ENCODE measurements around the gene C1orf21. TPM values are rescaled to one million over a fixed set of nuclear protein-coding genes. Genes with fewer than 3 reads are reported as not detected.

C1orf21 gene
- total RNA-seq, 1 donor from 2014 or later, result 16.7 TPM

DNA sequence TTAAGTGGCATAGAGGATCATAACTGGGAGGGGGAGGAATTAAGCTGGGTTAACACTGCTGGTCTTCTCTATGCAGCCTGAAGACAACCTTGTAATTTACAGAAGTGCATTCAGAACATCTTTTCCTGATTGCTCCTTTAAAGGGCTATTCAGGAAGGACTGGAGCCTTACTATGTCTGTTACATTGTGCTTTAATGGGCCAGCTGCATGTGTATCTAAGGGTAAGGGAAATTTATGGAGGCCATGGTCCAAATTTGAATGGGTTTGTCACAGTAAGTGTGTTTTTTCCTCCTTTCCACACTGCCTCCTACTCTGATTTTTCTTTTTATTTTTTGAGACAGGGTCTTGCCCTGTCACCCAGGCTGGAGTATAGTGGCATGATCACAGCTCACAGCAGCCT lies 19.6 kb downstream of the C1orf21 start:
- Histone ChIP-seq H3K9ac (ENCODE audit: low read depth in 1 of 3, low read length in 3 of 3) (no peak overlapping the region), H3K9me3 (ENCODE audit: control insufficient read depth in 3 of 3, low read length in 3 of 3) (no peaks in the 10 kb centered on the region), H3K4me1 (ENCODE audit: control insufficient read depth in 3 of 3, insufficient read depth in 3 of 3, low read length in 3 of 3) (peaks cover 33 to 51% (median 38%) of the 10 kb centered on the region in 3 donors), H3K36me3 (ENCODE audit: control insufficient read depth in 3 of 3, insufficient read depth in 3 of 3, low read length in 3 of 3) (no peaks in the 10 kb centered on the region), H3K27ac (ENCODE audit: low read depth, low read length) (no peak overlapping the region), H3K27me3 (ENCODE audit: control insufficient read depth in 3 of 3, insufficient read depth in 3 of 3, low read length in 3 of 3) (no peaks in the 10 kb centered on the region), H3K4me3 (ENCODE audit: low read length in 3 of 3) (no peak overlapping the region)

DNA sequence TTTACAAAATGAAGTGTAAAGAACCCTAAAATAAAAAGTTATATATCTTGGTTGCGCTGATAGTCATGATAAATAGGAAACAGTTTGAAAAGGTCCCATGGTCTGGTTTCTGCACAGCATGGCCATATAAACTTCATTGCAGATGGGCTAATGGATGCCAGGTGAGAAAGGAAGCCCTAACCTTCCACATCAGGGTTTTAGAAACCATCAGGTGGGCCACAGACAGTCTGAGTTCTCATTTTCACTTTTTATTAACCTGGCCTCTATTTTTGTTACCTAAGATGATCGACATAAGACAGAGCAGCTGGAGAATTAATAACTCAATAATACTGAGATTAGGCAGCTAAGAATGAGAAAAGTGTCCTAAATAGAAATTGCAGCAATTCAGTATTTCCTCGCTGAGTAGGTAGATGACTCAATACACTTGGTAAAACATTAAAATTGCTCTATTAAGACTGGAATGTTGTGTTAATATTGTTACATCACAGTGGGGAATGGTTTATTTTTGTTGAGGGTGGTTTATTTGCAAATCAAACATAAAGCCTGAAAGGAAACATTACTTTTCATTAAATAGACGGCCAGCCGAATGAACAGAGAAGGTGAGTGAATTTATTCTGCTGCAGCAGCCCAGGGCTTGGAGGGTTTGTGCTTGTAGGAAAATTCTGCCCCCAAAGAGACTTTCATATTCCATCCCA lies 21.1 kb downstream of the C1orf21 start:
- H3K27ac ChIP-seq (ENCODE audit: low read depth, low read length), result no peak overlapping the region

DNA sequence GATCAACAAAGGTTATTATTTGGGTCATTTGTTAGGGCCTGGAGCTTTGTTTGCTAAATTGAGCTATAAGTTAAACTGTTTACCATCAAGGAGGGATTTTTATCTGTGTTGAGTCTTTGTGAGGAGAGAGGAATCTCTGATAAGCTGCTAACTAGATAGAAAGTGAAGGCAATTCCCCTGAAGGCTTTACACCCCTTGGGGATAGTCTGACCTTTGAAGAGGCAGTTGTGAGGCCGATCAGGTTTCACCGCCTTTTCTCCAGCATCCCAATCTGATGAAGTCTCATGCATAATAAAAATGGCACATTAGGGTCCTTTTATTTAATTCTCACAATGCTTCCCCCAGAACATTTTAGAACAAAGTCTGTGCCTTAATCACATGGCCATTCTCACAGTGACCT lies 21.8 kb downstream of the C1orf21 start:
- peaks cover 29 to 41% (median 31%) of the 10 kb centered on the region in 3 donors for H3K4me1 ChIP-seq (ENCODE audit: control insufficient read depth in 3 of 3, insufficient read depth in 3 of 3, low read length in 3 of 3)
- no peak overlapping the region for H3K4me3 ChIP-seq (ENCODE audit: low read length in 3 of 3)

More for the DNA sequence above, 21.1 kb downstream of the C1orf21 start:
- H3K36me3 ChIP-seq (ENCODE audit: control insufficient read depth in 3 of 3, insufficient read depth in 3 of 3, low read length in 3 of 3), result no peaks in the 10 kb centered on the region
- peaks cover 29 to 42% (median 31%) of the 10 kb centered on the region in 3 donors for H3K4me1 ChIP-seq (ENCODE audit: control insufficient read depth in 3 of 3, insufficient read depth in 3 of 3, low read length in 3 of 3)
- no peak overlapping the region for H3K4me3 ChIP-seq (ENCODE audit: low read length in 3 of 3)
- no peaks in the 10 kb centered on the region for H3K27me3 ChIP-seq (ENCODE audit: control insufficient read depth in 3 of 3, insufficient read depth in 3 of 3, low read length in 3 of 3)
- no peaks in the 10 kb centered on the region for H3K9me3 ChIP-seq (ENCODE audit: control insufficient read depth in 3 of 3, low read length in 3 of 3)
- no peak overlapping the region for H3K9ac ChIP-seq (ENCODE audit: low read depth in 1 of 3, low read length in 3 of 3)

DNA sequence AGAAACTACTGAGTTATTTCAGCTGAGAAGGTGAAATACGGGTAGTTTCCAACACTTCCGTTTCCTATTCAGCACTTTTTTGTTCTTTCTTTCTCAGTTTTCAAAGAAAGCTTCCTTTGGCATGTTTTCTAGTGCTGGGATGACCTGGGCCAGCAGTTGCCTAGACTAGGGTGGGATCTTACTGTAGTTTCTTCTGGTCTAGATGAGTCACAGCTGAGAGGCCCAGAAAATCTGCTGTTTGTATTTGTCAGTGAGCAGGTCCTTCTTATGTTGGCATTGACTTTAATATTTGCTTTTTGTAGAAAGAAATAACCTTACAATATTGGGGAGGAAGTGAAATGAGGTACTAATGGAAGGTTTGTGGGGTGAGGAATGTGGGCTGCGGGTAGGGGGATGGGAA lies 22.2 kb downstream of the C1orf21 start:
- no peaks in the 10 kb centered on the region for H3K36me3 ChIP-seq (ENCODE audit: control insufficient read depth in 3 of 3, insufficient read depth in 3 of 3, low read length in 3 of 3)
- no peaks in the 10 kb centered on the region for H3K27me3 ChIP-seq (ENCODE audit: control insufficient read depth in 3 of 3, insufficient read depth in 3 of 3, low read length in 3 of 3)
- H3K4me1 ChIP-seq (ENCODE audit: control insufficient read depth in 3 of 3, insufficient read depth in 3 of 3, low read length in 3 of 3), result peaks cover 29 to 41% (median 31%) of the 10 kb centered on the region in 3 donors
- no peak overlapping the region for H3K27ac ChIP-seq (ENCODE audit: low read depth, low read length)
- H3K9me3 ChIP-seq (ENCODE audit: control insufficient read depth in 3 of 3, low read length in 3 of 3), result no peaks in the 10 kb centered on the region
- H3K9ac ChIP-seq (ENCODE audit: low read depth in 1 of 3, low read length in 3 of 3), result no peak overlapping the region
- no peak overlapping the region for H3K4me3 ChIP-seq (ENCODE audit: low read length in 3 of 3)

More for the DNA sequence above, 21.8 kb downstream of the C1orf21 start:
- Histone ChIP-seq H3K36me3 (ENCODE audit: control insufficient read depth in 3 of 3, insufficient read depth in 3 of 3, low read length in 3 of 3) (no peaks in the 10 kb centered on the region), H3K27me3 (ENCODE audit: control insufficient read depth in 3 of 3, insufficient read depth in 3 of 3, low read length in 3 of 3) (no peaks in the 10 kb centered on the region), H3K9me3 (ENCODE audit: control insufficient read depth in 3 of 3, low read length in 3 of 3) (no peaks in the 10 kb centered on the region), H3K27ac (ENCODE audit: low read depth, low read length) (no peak overlapping the region), H3K9ac (ENCODE audit: low read depth in 1 of 3, low read length in 3 of 3) (peak overlapping the region in 1 of 3 donors; percentile 58)

DNA sequence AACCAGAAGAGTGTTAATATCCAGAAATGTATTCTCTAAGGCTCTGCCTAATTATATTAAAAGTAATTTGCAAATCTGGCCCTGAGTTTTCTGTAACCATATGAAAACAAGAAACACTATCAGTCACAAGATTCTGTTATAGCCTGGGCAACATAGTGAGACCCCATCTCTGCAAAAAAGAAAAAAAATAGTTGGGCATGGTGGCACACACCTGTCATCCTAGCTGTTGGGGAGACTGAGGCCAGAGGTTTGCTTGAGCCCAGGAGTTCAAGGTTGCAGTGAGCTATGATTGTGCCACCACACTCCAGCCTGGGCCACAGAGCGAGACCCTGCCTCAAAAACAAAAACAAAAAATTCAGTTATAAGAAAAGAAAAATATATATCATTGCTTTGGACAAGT lies 25.6 kb downstream of the C1orf21 start:
- peaks cover 29 to 33% (median 29%) of the 10 kb centered on the region in 3 donors for H3K4me1 ChIP-seq (ENCODE audit: control insufficient read depth in 3 of 3, insufficient read depth in 3 of 3, low read length in 3 of 3)
- no peaks in the 10 kb centered on the region for H3K36me3 ChIP-seq (ENCODE audit: control insufficient read depth in 3 of 3, insufficient read depth in 3 of 3, low read length in 3 of 3)
- H3K4me3 ChIP-seq (ENCODE audit: low read length in 3 of 3), result no peak overlapping the region
- no peaks in the 10 kb centered on the region for H3K27me3 ChIP-seq (ENCODE audit: control insufficient read depth in 3 of 3, insufficient read depth in 3 of 3, low read length in 3 of 3)
- H3K27ac ChIP-seq (ENCODE audit: low read depth, low read length), result no peak overlapping the region
- H3K9me3 ChIP-seq (ENCODE audit: control insufficient read depth in 3 of 3, low read length in 3 of 3), result no peaks in the 10 kb centered on the region
- H3K9ac ChIP-seq (ENCODE audit: low read depth in 1 of 3, low read length in 3 of 3), result no peak overlapping the region

DNA sequence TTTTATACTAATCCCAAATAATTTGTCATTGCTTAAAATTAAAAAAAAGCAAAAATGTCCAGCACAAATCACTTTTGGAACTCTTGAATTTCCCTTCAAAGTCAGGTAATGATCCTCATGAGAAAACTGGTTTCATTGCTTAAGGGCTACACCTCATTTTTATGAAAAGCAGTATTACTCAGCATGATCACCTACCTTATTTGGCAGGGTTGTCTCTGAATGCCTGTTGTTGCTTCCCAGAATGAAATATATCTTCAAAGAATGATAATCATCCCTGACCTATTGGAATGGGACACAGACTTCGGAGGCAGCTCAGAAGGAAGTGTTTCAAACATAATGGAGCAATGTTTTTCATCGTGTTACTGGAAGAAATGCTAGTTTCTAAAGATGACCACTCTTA lies 29.7 kb downstream of the C1orf21 start:
- peaks cover 28 to 42% (median 32%) of the 10 kb centered on the region in 3 donors for H3K4me1 ChIP-seq (ENCODE audit: control insufficient read depth in 3 of 3, insufficient read depth in 3 of 3, low read length in 3 of 3)
- no peaks in the 10 kb centered on the region for H3K36me3 ChIP-seq (ENCODE audit: control insufficient read depth in 3 of 3, insufficient read depth in 3 of 3, low read length in 3 of 3)
- H3K27me3 ChIP-seq (ENCODE audit: control insufficient read depth in 3 of 3, insufficient read depth in 3 of 3, low read length in 3 of 3), result no peaks in the 10 kb centered on the region
- no peak overlapping the region for H3K27ac ChIP-seq (ENCODE audit: low read depth, low read length)
- no peak overlapping the region for H3K9ac ChIP-seq (ENCODE audit: low read depth in 1 of 3, low read length in 3 of 3)
- no peaks in the 10 kb centered on the region for H3K9me3 ChIP-seq (ENCODE audit: control insufficient read depth in 3 of 3, low read length in 3 of 3)
- no peak overlapping the region for H3K4me3 ChIP-seq (ENCODE audit: low read length in 3 of 3)

DNA sequence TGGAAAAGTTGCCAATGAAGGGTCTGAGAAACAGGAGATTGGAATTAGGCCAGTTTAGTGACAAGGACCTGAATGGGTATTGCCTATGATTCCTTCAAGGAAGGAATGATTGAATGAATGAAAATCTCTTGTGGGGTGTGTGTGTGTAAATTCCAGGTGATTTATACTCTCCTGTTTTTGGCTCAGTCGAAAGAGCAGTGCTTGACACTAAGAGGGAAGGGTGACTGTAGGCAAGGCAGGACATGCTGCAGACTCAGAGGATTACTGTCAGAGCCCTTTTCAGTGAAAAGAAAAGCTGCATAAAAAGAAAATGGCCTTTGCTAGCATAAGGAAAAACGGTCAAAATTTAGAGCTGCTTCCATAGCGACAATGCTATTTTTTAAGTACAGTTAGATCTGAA lies 30.1 kb downstream of the C1orf21 start:
- Histone ChIP-seq H3K27me3 (ENCODE audit: control insufficient read depth in 3 of 3, insufficient read depth in 3 of 3, low read length in 3 of 3) (no peaks in the 10 kb centered on the region), H3K27ac (ENCODE audit: low read depth, low read length) (no peak overlapping the region), H3K9me3 (ENCODE audit: control insufficient read depth in 3 of 3, low read length in 3 of 3) (no peaks in the 10 kb centered on the region), H3K4me3 (ENCODE audit: low read length in 3 of 3) (no peak overlapping the region), H3K9ac (ENCODE audit: low read depth in 1 of 3, low read length in 3 of 3) (no peak overlapping the region), H3K36me3 (ENCODE audit: control insufficient read depth in 3 of 3, insufficient read depth in 3 of 3, low read length in 3 of 3) (no peaks in the 10 kb centered on the region), H3K4me1 (ENCODE audit: control insufficient read depth in 3 of 3, insufficient read depth in 3 of 3, low read length in 3 of 3) (peaks cover 33 to 46% (median 36%) of the 10 kb centered on the region in 3 donors)

DNA sequence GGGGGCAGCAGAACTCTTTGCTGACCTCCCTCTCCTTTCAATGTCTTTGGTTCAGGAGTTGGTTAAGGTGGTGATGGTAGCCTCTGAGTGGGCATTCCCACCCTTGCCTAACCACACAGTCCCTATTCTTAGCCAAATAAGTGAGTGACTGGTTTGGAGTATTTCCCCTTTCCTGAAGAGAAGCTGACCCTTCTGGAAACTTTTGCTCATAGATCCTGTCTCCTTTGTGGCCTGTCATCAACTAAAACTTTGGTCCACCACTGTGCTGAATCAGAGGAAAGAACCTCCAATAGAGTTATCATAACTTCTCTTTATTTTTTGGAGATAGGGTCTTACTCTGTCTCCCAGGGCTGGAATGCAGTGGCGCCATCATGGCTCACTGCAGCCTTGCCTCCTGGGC lies 31.1 kb downstream of the C1orf21 start:
- no peaks in the 10 kb centered on the region for H3K36me3 ChIP-seq (ENCODE audit: control insufficient read depth in 3 of 3, insufficient read depth in 3 of 3, low read length in 3 of 3)
- H3K4me3 ChIP-seq (ENCODE audit: low read length in 3 of 3), result no peak overlapping the region
- H3K27me3 ChIP-seq (ENCODE audit: control insufficient read depth in 3 of 3, insufficient read depth in 3 of 3, low read length in 3 of 3), result no peaks in the 10 kb centered on the region
- no peak overlapping the region for H3K27ac ChIP-seq (ENCODE audit: low read depth, low read length)
- peaks cover 34 to 56% (median 36%) of the 10 kb centered on the region in 3 donors for H3K4me1 ChIP-seq (ENCODE audit: control insufficient read depth in 3 of 3, insufficient read depth in 3 of 3, low read length in 3 of 3)
- H3K9ac ChIP-seq (ENCODE audit: low read depth in 1 of 3, low read length in 3 of 3), result no peak overlapping the region
- no peaks in the 10 kb centered on the region for H3K9me3 ChIP-seq (ENCODE audit: control insufficient read depth in 3 of 3, low read length in 3 of 3)

DNA sequence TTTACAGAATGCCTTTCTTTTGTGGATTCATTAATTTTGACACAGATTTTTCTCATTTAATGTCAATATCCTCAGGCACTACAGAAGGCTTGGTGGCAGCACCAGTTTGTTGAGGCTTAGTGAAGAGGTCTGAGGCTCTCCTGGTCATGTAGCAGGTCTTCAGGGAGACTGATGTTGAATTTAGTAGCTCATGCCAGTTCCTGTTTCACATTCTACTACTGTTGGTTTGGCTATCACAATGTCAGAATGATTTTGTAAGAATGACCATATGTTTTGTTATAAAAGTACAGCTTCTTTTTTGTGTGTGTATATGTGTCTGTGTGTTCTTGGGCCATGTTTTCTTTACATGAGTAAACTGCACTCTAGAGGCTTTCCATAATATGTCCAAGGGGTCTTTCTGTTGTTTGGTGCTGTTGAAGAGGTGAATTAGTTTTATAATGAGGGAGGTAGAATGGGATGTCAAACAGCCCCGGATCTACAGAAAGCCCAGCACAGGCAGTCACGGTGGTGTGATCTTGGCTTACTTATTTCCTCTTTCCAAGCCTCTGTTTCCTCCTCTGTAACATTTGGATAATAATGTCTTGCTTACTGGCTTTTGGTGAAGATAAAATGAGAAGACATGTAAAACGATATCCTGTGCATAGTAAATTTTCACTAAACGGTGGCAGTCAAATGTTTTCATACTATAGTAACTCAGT lies 32.0 kb downstream of the C1orf21 start:
- peaks cover 34 to 56% (median 38%) of the 10 kb centered on the region in 3 donors for H3K4me1 ChIP-seq (ENCODE audit: control insufficient read depth in 3 of 3, insufficient read depth in 3 of 3, low read length in 3 of 3)

More for the DNA sequence above, 32.0 kb downstream of the C1orf21 start:
- Histone ChIP-seq H3K4me3 (ENCODE audit: low read length in 3 of 3) (no peak overlapping the region), H3K27ac (ENCODE audit: low read depth, low read length) (no peak overlapping the region), H3K9me3 (ENCODE audit: control insufficient read depth in 3 of 3, low read length in 3 of 3) (no peaks in the 10 kb centered on the region), H3K9ac (ENCODE audit: low read depth in 1 of 3, low read length in 3 of 3) (no peak overlapping the region), H3K27me3 (ENCODE audit: control insufficient read depth in 3 of 3, insufficient read depth in 3 of 3, low read length in 3 of 3) (no peaks in the 10 kb centered on the region), H3K36me3 (ENCODE audit: control insufficient read depth in 3 of 3, insufficient read depth in 3 of 3, low read length in 3 of 3) (no peaks in the 10 kb centered on the region)
